LNCAP (cell line): Measurements from ENCODE around the gene IL19.

Experiments
- TF ChIP-seq, protein P1 (sequence below): fragments of 450-650 bp; IDR thresholded peaks from 2 replicates; pipeline ENCODE4 v1.5.1; 2017; ENCODE audit warnings: mild to moderate bottlenecking

The IL19 gene

DNA sequence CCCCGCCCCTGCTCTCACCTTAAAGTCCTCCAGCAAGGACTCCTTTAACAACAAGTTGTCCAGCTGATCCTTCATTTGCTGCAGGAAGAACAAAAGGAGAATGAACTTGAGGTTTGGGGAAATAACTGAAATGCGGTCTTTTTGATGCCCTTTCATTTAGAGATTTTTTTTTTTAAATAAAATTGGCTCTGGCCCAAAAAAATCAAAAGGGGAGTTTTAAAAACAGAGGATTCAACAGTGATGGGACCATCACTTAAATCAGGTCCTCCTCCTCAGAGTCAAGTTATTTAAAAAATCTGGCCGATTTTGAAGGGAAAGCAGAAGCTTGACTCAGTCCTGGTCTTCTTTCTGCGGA is 742 bp downstream of the IL19 start:
- TF ChIP-seq, protein P1, sequence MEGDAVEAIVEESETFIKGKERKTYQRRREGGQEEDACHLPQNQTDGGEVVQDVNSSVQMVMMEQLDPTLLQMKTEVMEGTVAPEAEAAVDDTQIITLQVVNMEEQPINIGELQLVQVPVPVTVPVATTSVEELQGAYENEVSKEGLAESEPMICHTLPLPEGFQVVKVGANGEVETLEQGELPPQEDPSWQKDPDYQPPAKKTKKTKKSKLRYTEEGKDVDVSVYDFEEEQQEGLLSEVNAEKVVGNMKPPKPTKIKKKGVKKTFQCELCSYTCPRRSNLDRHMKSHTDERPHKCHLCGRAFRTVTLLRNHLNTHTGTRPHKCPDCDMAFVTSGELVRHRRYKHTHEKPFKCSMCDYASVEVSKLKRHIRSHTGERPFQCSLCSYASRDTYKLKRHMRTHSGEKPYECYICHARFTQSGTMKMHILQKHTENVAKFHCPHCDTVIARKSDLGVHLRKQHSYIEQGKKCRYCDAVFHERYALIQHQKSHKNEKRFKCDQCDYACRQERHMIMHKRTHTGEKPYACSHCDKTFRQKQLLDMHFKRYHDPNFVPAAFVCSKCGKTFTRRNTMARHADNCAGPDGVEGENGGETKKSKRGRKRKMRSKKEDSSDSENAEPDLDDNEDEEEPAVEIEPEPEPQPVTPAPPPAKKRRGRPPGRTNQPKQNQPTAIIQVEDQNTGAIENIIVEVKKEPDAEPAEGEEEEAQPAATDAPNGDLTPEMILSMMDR, result no peak

DNA sequence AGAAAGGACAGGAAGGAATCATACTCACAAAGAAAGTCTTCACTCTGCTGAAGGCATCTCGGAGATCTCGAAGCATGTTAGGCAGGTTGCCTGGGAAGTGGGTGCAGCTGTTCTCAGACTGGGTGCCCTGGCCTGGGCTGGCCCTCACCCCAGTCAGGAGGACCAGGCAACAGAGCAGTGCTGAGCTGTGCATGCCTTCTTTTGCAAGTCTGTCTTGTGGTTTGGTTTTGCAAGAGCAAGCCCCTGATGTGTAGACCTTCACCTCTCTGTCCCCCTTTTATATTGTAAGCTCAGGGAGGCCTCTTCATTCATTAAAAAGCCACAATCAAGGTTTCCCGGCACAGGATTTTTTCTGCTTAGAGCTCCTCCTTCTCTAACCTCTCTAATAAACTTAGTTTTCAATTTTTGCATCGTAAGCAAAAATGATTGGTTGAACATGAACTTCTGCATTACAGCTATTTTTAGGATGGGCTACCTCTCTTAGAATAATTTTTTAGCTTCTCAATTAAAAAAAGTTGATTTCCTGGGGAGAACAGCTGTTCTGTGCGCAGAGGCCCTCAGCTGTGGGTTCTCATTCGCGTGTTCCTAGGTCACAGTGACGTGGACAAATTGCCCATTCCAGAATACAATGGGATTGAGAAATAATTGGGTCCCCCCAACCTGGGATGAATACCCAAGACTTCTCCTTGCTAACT is 1.8 kb downstream of the IL19 start, which contains the start of gene IL10:
TSS of gene IL10 (minus strand) at position 252 of the 695 bp plus-strand sequence. CDS start at position 193, 59 bp downstream.
- TF ChIP-seq, protein P1, result no peak

DNA sequence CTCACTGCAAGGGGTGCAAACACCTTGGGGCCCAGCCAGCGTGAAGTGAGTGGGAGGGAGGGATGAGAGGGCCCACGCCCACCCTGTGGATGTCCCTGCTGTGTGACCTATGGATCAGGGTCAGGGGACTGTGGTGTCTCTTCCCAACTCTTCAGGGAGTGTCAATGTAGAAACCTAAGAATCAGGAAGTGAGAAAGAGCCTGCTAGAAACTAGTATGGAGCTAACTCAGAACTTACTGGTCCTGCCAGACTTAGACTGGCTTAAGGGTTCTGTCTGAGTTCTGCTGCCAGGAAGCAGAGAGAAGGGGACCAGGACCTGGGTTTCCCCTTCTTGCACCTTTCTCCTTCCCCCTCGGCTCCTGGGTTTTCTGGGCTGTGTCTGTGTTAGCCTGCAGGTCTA is 3.5 kb downstream of the IL19 start:
- TF ChIP-seq, protein P1, result no peak

DNA sequence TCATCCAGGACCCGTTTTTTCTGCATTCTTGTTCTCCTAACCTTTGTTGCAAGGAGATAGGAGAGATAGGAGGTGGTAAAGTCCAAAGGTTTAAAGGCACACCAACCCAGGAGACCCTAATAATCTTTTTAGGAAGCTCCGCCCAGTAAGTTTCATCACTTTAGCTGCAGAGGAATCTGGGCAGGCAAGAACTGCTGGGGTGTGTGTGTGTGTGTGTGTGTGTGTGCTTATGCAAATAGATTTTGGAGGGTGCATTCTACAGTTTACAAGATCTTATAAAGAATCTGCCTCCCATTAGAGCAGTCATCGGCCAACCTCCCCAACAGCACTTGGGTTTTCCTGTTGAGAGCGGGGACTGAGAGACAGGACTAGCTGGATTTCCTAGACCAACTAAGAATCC is 5.7 kb downstream of the IL19 start:
- TF ChIP-seq, protein P1, result no peak

DNA sequence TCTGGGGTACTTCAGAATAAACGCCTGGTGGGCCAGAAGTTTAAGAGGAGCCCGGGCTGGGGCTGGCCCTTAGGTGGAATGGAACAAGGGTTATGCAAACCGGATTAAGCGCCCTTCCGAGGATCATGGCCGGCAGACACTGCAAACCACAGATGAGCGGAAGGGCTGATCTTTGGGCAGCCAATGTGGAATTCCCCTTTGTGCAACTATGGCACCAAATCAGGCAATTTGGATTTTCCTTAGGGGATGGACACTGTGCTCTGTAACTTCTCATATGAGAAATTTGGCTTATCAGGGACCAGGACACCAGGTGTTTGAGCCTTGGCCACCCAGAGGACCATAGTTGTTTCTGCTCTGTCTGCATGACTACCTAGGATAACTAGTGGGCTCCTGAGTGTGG is 7.5 kb downstream of the IL19 start:
- TF ChIP-seq, protein P1, result no peak

DNA sequence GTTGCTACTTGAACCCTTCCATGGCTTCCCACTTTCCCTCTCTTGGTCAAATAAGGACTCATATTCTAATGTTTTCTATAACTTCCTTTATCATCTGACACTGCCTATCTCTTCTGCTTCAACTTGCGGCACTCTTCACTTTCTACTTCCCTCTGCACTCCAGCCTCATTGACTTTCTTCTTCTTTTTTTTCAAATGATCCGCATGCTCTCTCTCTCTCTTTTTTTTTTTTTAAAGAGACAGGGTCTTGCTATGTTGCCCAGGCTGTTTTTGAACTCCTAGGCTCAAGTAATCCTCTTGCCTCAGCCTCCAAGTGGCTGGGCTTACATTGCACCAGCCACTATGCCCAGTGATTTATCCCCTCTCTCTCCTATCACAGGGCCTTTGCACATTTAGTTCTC is 9.1 kb downstream of the IL19 start:
- TF ChIP-seq, protein P1, result no peak

DNA sequence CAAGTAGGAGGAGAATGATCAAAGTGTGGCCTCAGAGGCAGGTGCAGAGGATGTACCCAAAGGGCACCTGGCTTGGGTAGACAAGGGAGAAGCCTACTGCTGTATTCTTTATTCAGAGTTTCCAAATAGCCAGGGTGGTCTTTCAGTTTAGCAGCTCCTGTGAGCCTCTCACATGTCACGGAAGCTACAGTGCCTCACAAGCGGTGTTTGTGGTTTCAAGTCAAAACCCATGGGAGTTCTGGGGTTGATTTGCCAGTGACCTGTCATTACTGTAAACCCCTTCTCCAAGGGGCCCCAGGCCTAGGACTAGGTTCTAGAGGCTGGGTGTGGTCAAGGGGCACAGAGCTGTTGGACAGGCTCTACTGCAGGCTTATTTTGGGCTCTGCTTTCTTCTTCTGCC is 11.9 kb downstream of the IL19 start:
- TF ChIP-seq, protein P1, result no peak

DNA sequence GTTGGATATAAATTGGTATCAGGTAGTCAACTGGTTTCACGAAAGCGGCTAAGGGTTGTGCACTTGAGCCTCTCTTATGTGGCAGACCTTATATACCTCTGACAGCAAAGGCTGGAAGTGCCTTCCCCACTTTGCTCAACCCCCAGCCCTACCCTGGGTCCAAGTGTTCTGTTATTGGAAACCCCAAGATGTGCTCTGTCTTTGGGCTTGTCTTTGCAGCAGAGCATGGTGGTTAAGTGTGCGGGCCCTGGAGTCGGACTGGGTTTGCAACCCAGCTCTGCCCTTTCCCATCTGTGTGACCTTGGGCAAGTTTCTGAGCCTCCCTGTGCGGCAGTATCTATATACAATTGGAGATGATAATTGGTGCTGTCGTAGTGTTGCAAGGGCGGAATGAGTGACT is 12.9 kb downstream of the IL19 start:
- TF ChIP-seq, protein P1, result no peak
